ENCODE data around the gene ADGRE2. TPM values are rescaled to one million over a fixed set of nuclear protein-coding genes. Genes with fewer than 3 reads are reported as not detected.

The ADGRE2 gene
- 0.51 TPM in 1 of 2 replicates, not detected in the other for total RNA-seq

DNA sequence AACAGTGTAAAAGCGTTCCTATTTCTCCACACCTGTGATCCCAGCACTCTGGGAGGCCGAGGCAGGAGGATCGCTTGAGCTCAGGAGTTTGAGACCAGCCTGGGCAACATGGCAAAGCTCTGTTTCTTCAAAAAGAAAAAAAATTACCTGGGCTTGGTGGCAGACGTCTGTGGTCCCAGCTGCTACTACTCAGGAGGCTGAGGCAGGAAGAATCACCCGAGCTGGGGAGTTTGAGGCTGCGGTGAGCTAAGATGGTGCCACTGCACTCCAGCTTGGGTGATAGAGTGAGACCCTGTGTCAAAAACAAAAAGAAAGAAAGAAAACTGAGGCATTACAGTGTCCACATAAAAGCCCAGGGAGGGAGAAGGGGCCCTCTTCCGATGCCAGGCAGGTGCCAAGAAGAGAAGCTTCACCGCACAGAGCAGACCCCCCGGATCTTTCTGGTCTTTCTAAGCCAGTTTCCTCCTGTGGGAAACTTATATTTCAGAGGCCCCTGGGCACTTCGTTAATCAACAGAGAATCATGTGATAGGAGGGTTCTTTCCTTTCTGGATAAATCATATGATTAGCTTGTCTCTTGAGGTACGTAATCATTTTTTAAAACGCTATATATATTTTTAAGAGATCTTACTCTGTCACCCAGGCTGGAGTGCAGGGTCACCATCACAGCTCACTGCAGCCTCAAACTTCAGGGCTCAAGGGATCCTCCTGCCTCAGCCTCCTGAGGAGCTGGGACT lies at the start of gene ADGRE2:
Gene ADGRE2 (minus strand): TSS at position 451 of the 736 bp plus-strand sequence. CDS start 1,804 bp downstream, outside the sequence.

GRCh38 chr19:14689598-14690503 lies 88.5 kb downstream of the ADGRE2 start, which contains the start of gene ZNF333:
TSS of gene ZNF333 (plus strand) at chr19:14690048. CDS start at chr19:14693492, 3,444 bp downstream.

Other genes starting within 250 kb of the ADGRE2 start
- gene TECR, start 249.0 kb downstream of the ADGRE2 start, total RNA-seq: 90.3 and 103 TPM in 2 replicates
- gene NDUFB7, start 206.5 kb downstream of the ADGRE2 start, total RNA-seq: 624 and 671 TPM in 2 replicates
- not detected in 2 replicates for gene CLEC17A, start 195.5 kb downstream of the ADGRE2 start, total RNA-seq
- not detected in 2 replicates for gene ADGRE3, start 103.7 kb downstream of the ADGRE2 start, total RNA-seq
- gene ZNF333, start 88.5 kb downstream of the ADGRE2 start, total RNA-seq: 5.7 and 8.2 TPM in 2 replicates
- not detected in 2 replicates for gene OR7A5, start 56.6 kb upstream of the ADGRE2 start, total RNA-seq
- not detected in 2 replicates for gene OR7C1, start 56.6 kb upstream of the ADGRE2 start, total RNA-seq
- gene OR7A10, start 70.4 kb upstream of the ADGRE2 start, total RNA-seq: not detected in 2 replicates
- not detected in 2 replicates for gene OR7A17, start 107.6 kb upstream of the ADGRE2 start, total RNA-seq
- gene OR7C2, start 162.9 kb upstream of the ADGRE2 start, total RNA-seq: not detected in 2 replicates
- not detected in 2 replicates for gene SLC1A6, start 201.3 kb upstream of the ADGRE2 start, total RNA-seq